HEK293T (cell line): Measurements from ENCODE around the gene SUPT4H1.

Experiments
- FOXA1 ChIP-seq: fragments of 450-650 bp; IDR thresholded peaks from 2 replicates; pipeline ENCODE4 v1.6.1; 2016; ENCODE audit warnings: mild to moderate bottlenecking
- FOXM1 ChIP-seq: fragments of 450-650 bp; IDR thresholded peaks from 2 replicates; pipeline ENCODE4 v1.6.1; 2017; ENCODE audit warnings: mild to moderate bottlenecking, borderline replicate concordance
- NFRKB ChIP-seq: fragments of 450-650 bp; IDR thresholded peaks from 2 replicates; pipeline ENCODE4 v1.6.1; 2016; ENCODE audit warnings: mild to moderate bottlenecking, moderate library complexity
- SP1 ChIP-seq: fragments of 450-650 bp; IDR thresholded peaks from 2 replicates; pipeline ENCODE4 v1.6.1; 2017
- SUZ12 ChIP-seq: fragments of 450-650 bp; IDR thresholded peaks from 2 replicates; pipeline ENCODE4 v1.6.1; 2016; ENCODE audit warnings: mild to moderate bottlenecking
- ZNF384 ChIP-seq: fragments of 450-650 bp; IDR thresholded peaks from 2 replicates; pipeline ENCODE4 v1.6.1; 2016

GRCh38 chr17:58360296-58361063 lies 8.5 kb upstream of the SUPT4H1 start:
- no peak for TF ChIP-seq FOXA1
- no peak for TF ChIP-seq FOXM1
- no peak for TF ChIP-seq SUZ12
- TF ChIP-seq SP1 = no peak
- TF ChIP-seq ZNF384 = no peak
- no peak for TF ChIP-seq NFRKB
